ENCODE data around the gene NUDT3.

The NUDT3 gene

DNA sequence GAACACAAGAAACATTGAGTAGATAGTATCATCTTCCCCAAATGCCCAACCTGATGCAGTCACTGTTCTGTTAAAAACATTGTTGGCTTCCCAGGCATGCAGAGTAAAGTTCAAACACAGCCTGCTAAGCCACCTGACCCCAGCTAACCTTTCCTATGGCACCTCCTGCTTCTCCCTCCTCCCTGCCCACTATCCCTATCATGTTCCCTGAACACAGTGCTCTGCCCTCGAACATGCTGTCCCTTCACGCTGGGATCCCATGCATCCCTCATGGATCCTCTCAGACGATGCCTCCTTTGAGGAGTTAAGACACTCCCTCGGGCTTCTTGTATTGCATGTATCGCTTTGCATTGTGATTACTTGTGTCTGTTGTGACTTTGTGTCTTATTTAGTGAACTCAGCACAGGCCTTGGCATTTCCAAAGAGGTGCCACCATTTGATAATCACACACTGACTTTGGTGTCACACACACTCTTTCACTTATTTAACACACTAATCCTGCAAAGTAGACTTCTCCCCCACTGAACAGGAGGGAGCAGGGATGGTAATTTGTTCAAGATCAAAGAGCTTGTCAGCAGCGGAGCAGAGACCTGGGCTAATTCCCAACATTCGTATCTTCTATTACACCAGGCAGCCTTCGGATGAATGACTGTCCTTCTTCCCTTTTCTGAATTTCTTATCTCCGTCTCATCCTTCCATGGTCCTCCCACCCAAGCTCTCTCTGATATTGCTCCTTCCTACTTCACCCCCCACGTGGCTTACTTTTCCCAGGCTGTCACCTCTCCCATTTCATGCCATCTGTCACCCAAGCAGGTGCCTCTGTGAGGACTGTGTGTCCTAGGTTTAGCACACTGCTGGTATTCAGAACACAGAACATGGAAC, 115.3 kb downstream of the NUDT3 start:
- DNase-seq (ENCODE audit: extremely low read depth, insufficient read length): no peak
- H3K4me3 ChIP-seq (replicated peaks; ENCODE audit: low read depth, low read length): no peak overlapping the region

DNA sequence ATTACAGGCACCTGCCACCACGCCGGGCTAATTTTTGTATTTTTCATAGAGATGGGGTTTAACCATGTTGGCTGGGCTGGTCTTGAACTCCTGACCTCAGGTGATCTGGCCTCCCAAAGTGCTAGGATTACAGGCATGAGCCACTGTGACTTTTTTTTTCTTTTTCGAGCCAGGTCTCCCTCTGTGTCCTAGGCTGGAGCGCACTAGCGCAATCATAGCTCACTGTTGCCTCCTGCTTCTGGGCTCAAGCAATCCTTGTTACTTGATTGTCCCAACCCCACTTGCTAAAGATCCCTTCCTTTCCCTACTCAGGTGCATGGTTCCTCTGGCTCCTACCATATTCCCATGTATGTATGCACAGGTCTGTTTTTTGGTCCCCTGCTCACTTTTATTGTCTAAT, 116.3 kb downstream of the NUDT3 start:
- H3K4me3 ChIP-seq (replicated peaks; ENCODE audit: low read depth, low read length): no peak overlapping the region
- TF ChIP-seq, protein P1, sequence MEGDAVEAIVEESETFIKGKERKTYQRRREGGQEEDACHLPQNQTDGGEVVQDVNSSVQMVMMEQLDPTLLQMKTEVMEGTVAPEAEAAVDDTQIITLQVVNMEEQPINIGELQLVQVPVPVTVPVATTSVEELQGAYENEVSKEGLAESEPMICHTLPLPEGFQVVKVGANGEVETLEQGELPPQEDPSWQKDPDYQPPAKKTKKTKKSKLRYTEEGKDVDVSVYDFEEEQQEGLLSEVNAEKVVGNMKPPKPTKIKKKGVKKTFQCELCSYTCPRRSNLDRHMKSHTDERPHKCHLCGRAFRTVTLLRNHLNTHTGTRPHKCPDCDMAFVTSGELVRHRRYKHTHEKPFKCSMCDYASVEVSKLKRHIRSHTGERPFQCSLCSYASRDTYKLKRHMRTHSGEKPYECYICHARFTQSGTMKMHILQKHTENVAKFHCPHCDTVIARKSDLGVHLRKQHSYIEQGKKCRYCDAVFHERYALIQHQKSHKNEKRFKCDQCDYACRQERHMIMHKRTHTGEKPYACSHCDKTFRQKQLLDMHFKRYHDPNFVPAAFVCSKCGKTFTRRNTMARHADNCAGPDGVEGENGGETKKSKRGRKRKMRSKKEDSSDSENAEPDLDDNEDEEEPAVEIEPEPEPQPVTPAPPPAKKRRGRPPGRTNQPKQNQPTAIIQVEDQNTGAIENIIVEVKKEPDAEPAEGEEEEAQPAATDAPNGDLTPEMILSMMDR (IDR thresholded peaks at IDR 0.05; ENCODE audit: insufficient read depth, low read length, poor library complexity, severe bottlenecking): no peak

More for the DNA sequence above, 115.3 kb downstream of the NUDT3 start:
- TF ChIP-seq, protein P1 (IDR thresholded peaks at IDR 0.05; ENCODE audit: insufficient read depth, low read length, poor library complexity, severe bottlenecking): no peak
- no peaks in the 10 kb centered on the region for H3K27me3 ChIP-seq (replicated peaks; ENCODE audit: control insufficient read depth, insufficient read depth, low read length)
- H3K36me3 ChIP-seq (ENCODE audit: control insufficient read depth, insufficient read depth, low read length): peaks cover 6% of the 10 kb centered on the region

DNA sequence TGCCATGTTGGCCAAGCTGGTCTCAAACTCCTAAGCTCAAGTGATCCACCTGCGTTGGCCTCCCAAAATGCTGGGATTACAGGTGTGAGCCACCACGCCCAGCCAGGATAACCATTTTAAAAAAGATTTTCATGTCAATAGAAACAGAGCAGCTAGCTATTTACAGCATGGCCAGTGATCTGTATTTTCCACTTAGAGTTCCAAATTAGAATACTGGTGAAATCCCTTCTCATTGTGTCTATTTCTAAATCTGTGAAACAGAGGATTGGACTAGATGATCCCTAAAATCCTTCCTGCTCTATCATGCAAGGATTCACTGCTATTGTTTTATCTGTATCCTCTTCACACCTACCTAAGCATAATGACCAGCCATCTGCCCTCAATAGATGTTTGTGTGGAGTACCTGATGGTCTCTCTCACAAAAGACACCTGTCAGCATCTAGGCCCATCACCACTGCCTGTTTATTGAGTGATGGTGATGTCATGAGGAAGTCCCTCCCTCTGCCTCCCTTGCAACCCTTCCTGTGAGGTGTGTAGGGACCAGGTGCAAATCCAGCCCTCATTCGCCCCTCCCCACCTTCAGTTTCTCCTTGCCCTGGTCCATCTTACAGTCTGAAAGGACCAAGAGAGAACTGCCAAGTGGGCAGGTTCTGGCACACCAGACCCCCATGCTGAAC, 117.2 kb downstream of the NUDT3 start:
- Histone ChIP-seq H3K27me3 (replicated peaks; ENCODE audit: control insufficient read depth, insufficient read depth, low read length) (no peaks in the 10 kb centered on the region), H3K36me3 (ENCODE audit: control insufficient read depth, insufficient read depth, low read length) (peaks cover 6% of the 10 kb centered on the region), H3K4me3 (replicated peaks; ENCODE audit: low read depth, low read length) (no peak overlapping the region)
- no peak for DNase-seq (ENCODE audit: extremely low read depth, insufficient read length)
- TF ChIP-seq, protein P1 (IDR thresholded peaks at IDR 0.05; ENCODE audit: insufficient read depth, low read length, poor library complexity, severe bottlenecking): no peak

More for the DNA sequence above, 116.3 kb downstream of the NUDT3 start:
- H3K36me3 ChIP-seq (ENCODE audit: control insufficient read depth, insufficient read depth, low read length): peaks cover 6% of the 10 kb centered on the region
- DNase-seq (ENCODE audit: extremely low read depth, insufficient read length): no peak
- H3K27me3 ChIP-seq (replicated peaks; ENCODE audit: control insufficient read depth, insufficient read depth, low read length): no peaks in the 10 kb centered on the region

DNA sequence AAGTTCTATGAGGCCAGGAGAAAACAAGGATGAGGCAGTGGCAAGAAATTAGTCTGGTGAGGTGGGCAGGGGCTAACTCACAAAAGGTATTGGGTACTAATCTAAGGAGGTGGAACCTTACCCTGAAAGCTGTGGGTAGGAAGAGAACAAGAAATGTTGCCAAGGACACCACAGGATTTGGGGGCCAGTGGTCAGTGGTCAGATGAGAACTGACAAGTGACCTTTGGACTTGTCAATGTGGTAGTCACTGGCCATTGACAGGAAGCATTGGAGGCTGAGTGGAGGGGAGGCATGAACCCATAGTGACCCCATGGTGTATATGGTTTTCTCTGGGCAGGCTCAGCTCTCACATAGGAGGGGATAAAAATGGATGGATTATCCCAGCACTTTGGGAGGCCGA, 118.3 kb downstream of the NUDT3 start:
- TF ChIP-seq, protein P1 (IDR thresholded peaks at IDR 0.05; ENCODE audit: insufficient read depth, low read length, poor library complexity, severe bottlenecking): no peak
- Histone ChIP-seq H3K27me3 (replicated peaks; ENCODE audit: control insufficient read depth, insufficient read depth, low read length) (no peaks in the 10 kb centered on the region), H3K36me3 (ENCODE audit: control insufficient read depth, insufficient read depth, low read length) (no peaks in the 10 kb centered on the region), H3K4me3 (replicated peaks; ENCODE audit: low read depth, low read length) (no peak overlapping the region)
- no peak for DNase-seq (ENCODE audit: extremely low read depth, insufficient read length)

DNA sequence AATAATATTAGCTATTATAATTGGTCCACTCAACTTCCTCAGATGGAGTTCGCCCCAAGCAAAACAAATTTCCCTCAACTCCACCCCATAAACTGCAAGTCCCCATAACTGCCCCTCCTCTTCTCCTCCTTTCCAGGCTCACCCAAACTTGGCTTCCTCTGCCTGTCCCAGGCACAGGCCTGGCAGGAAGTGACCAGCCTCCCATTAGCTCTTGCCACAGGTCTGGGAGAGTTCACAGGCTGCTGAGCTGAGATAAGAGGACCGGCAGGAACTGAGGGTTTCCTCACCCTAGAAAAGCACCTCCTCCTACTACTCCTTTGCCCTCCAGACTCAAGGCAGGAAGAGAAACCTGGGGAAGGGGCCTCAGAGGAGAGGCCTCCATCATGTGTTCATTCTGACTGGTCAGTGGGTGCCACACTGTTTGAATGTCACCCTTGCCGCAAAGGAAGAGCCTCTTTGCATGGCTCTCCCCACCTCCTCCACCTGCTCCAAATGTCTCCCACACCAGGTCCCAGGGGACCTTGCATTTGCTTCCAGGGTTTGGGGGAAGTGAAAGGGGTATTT, 119.1 kb downstream of the NUDT3 start:
- H3K4me3 ChIP-seq (replicated peaks; ENCODE audit: low read depth, low read length): no peak overlapping the region
- DNase-seq (ENCODE audit: extremely low read depth, insufficient read length): no peak
- no peaks in the 10 kb centered on the region for H3K36me3 ChIP-seq (ENCODE audit: control insufficient read depth, insufficient read depth, low read length)
- H3K27me3 ChIP-seq (replicated peaks; ENCODE audit: control insufficient read depth, insufficient read depth, low read length): no peaks in the 10 kb centered on the region
- TF ChIP-seq, protein P1 (IDR thresholded peaks at IDR 0.05; ENCODE audit: insufficient read depth, low read length, poor library complexity, severe bottlenecking): no peak
